Uterus (tissue), 4 donors: ENCODE results near the gene SLC25A38. TPM values are rescaled to one million over a fixed set of nuclear protein-coding genes. Genes with fewer than 3 reads are reported as not detected.

Experiments
- DNase-seq, 2 donors: peaks; one replicate each; pipeline ENCODE4 v3.0.0-alpha.2; 2019 to 2020
- H3K27ac ChIP-seq, 2 donors: fragments of 200-600 bp; sonication (generic); 1 replicate in 1 of 2; 2 replicates in 1 of 2; pipeline ENCODE4 v1.5.1; 2016 to 2018
- H3K27me3 ChIP-seq, 2 donors: fragments of 200-600 bp; sonication (generic); one replicate each; pipeline ENCODE4 v1.5.1; 2018 to 2019; ENCODE audit warnings: control low read depth in 1 of 2
- H3K36me3 ChIP-seq, 2 donors: fragments of 200-600 bp; sonication (generic); one replicate each; pipeline ENCODE4 v1.5.1; 2019; ENCODE audit warnings: control low read depth in 1 of 2
- H3K4me1 ChIP-seq, 2 donors: fragments of 200-600 bp; sonication (generic); one replicate each; pipeline ENCODE4 v1.5.1; 2018 to 2019; ENCODE audit warnings: control low read depth in 1 of 2
- H3K4me3 ChIP-seq, 2 donors: fragments of 200-600 bp; sonication (generic); 1 replicate in 1 of 2; 2 replicates in 1 of 2; pipeline ENCODE4 v1.5.1; 2018 to 2019; ENCODE audit warnings: mild to moderate bottlenecking in 1 of 2
- H3K9me3 ChIP-seq, 2 donors: fragments of 200-600 bp; sonication (generic); one replicate each; pipeline ENCODE4 v1.5.1; 2019; ENCODE audit warnings: control low read depth in 1 of 2
- POLR2A ChIP-seq, 2 donors: fragments of 450-650 bp; IDR thresholded peaks; one replicate each; pipeline ENCODE4 v1.6.1; 2016; ENCODE audit warnings: antibody characterized with exemption in 2 of 2, mild to moderate bottlenecking in 1 of 2, moderate library complexity in 1 of 2
- intact Hi-C: fragments of 100-400 bp; cut with DNase I; formaldehyde crosslinking; loops from one replicate; pipeline ENCODE4 v1.15.1; 2023; ENCODE audit warnings: low total_unique reads
- total RNA-seq, 4 donors: library from RNA; depleted of rRNA in 3 of 4; stranded (reverse); fragments of >200 nt in 3 of 4; gene quantifications; one replicate each; pipeline versions ENCODE4 v1.1.0 to v1.2.4, GENCODE V29; 2014 to 2023
- TF ChIP-seq, protein P1 (sequence below), 4 experiments: fragments of 200-600 bp in 2 of 4; fragments of 450-650 bp in 2 of 4; sonication (generic) in 2 of 4; IDR thresholded peaks; one replicate each; pipeline ENCODE4 v1.5.1; 2016 to 2019; ENCODE audit warnings: antibody characterized with exemption in 4 of 4, mild to moderate bottlenecking in 2 of 4, moderate library complexity in 1 of 4
- donor health status: DM: yes; HTN: yes; CAD: no.

SLC25A38 gene
- total RNA-seq, 4 donors from 2014 or later: 22.6 to 30.3 (median 26.7) TPM

DNA sequence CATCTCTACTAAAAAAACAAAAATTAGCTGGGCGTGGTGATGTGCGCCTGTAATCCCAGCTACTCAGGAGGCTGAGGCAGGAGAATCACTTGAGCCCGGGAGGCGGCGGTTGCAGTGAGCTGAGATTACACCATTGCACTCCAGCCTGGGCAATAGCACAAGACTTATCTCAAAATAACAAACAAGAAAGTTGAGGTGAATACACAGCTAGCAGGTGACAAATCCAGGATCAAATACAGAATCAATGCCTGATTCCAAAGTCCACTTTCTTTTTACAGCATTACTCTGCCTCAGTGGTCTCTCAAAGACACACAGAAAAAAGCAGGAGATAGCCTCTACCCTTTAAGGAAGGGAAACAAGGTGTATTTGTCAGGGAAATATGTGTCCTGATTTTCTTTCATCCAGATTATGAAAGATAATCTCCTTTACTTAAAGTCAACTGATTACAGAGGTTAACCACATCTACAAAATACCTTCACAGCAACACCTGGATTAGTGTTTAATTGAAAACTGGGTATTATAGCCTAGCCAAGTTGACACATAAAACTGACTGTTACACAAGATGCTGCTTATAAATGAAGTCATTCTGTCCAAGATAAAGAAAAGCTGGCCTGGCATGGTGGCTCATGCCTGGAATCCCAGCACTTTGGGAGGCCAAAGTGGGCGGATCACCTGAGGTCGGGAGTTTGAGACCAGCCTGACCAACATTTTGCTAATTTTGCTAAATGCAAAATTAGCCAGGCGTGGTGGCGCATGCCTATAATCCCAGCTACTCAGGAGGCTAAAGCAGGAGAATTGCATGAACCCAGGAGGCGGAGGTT is 4.0 kb upstream of the SLC25A38 start:
- Histone ChIP-seq H3K27me3 (no peaks in the 10 kb centered on the region), H3K27ac (no peak overlapping the region), H3K4me3 (no peak overlapping the region), H3K4me1 (no peaks in the 10 kb centered on the region), H3K36me3 (no peaks in the 10 kb centered on the region), H3K9me3 (no peaks in the 10 kb centered on the region)
- intact Hi-C loops: no loop called here
- no peak for DNase-seq
- TF ChIP-seq, protein P1, sequence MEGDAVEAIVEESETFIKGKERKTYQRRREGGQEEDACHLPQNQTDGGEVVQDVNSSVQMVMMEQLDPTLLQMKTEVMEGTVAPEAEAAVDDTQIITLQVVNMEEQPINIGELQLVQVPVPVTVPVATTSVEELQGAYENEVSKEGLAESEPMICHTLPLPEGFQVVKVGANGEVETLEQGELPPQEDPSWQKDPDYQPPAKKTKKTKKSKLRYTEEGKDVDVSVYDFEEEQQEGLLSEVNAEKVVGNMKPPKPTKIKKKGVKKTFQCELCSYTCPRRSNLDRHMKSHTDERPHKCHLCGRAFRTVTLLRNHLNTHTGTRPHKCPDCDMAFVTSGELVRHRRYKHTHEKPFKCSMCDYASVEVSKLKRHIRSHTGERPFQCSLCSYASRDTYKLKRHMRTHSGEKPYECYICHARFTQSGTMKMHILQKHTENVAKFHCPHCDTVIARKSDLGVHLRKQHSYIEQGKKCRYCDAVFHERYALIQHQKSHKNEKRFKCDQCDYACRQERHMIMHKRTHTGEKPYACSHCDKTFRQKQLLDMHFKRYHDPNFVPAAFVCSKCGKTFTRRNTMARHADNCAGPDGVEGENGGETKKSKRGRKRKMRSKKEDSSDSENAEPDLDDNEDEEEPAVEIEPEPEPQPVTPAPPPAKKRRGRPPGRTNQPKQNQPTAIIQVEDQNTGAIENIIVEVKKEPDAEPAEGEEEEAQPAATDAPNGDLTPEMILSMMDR (IDR thresholded peaks at IDR 0.05): no peak
- TF ChIP-seq POLR2A (IDR thresholded peaks at IDR 0.05): no peak

DNA sequence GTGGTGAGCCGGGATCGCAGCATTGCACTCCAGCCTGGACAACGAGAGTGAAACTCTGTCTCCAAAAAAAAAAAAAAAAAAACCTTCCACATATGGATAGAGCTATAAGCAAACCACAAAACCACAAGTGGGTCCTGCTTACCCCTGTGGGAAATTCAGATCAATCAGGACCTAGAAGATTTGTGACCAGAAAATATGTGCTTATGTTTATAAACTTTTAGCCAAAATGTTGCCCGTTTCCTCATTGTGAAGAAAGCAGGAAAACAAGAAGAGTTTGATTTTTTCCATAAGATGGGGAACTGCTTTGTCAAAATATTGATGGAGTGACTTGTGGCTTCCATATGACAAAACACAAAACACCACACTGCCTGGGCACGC is 3.4 kb upstream of the SLC25A38 start:
- Histone ChIP-seq H3K27me3 (no peaks in the 10 kb centered on the region), H3K27ac (no peak overlapping the region), H3K4me1 (no peaks in the 10 kb centered on the region), H3K36me3 (no peaks in the 10 kb centered on the region), H3K4me3 (no peak overlapping the region), H3K9me3 (no peaks in the 10 kb centered on the region)
- intact Hi-C loops: no loop called here
- DNase-seq: no peak
- TF ChIP-seq, protein P1 (IDR thresholded peaks at IDR 0.05): no peak
- TF ChIP-seq POLR2A (IDR thresholded peaks at IDR 0.05): no peak

DNA sequence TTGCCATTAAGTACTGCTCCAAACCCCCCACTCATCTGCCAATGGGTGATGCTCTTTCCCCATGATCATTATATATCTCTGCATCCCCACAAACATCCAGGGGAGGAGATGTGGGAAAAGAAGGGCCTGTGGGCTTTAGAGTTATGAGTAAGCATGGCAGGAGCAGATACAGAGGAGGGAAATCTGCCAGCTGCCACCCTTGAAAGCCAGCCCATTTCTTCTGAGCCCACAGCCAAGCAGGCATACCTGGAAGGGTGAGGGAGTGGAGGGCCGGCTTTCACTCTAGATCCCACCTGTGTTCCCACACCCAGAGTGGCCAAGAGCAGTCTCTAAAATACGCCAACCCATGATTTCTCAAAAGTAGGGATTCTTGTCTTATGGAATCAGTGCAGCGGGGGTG is 1.7 kb upstream of the SLC25A38 start:
- no peak for DNase-seq
- H3K27ac ChIP-seq: no peak overlapping the region
- no peaks in the 10 kb centered on the region for H3K27me3 ChIP-seq
- peaks cover 0 to 4% of the 10 kb centered on the region in 2 donors for H3K4me1 ChIP-seq
- intact Hi-C loops: no loop called here
- no peaks in the 10 kb centered on the region for H3K9me3 ChIP-seq
- TF ChIP-seq POLR2A (IDR thresholded peaks at IDR 0.05): no peak
- TF ChIP-seq, protein P1 (IDR thresholded peaks at IDR 0.05): no peak
- H3K4me3 ChIP-seq: no peak overlapping the region
- no peaks in the 10 kb centered on the region for H3K36me3 ChIP-seq

DNA sequence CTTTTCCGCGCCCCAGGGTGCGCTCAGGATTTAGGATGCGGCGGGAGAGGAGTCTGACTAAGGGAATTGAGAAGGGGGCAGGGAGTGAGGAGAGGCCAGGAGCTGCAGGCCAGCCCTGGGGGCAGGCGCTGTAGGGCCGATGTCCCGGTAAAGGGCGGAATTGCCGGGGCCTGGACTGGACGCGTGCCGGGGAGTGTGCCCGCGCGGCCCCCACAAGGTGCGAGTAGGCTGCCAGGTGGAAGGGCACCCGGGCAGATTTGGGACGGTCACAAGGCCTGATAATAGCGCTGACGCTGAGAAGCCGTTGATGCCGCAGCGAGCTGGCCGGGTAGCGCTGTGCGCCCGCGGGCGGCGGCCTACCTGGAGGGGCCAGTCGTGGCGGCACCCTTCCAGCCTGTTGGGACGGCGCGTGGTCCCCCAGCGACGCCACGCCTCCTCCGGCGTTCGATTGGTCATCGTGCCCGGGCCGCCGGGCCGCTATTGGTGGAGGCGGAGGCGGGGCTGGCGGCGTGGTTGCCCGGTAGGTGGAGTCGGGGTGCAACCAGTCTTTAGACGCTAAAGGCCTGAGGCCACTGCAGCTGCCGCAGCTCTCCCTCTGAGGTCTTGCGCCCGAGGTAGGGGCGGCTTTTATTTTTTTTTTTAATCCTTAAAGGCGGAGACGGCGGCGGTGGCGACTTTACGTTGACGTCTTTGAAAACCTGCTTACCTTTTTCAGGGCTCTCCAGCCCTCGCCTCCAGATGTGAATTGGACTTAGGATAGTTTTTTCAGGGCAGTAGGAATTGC is 903 bp downstream of the SLC25A38 start:
- TF ChIP-seq, protein P1 (IDR thresholded peaks at IDR 0.05): peak in 3 of 4 experiments; percentile 8 to 44 (median 29)
- TF ChIP-seq POLR2A (IDR thresholded peaks at IDR 0.05): peak; percentile 84 to 93
- Histone ChIP-seq H3K4me1 (peaks cover 0 to 5% of the 10 kb centered on the region in 2 donors), H3K27ac (peak overlapping the region; percentile 85 to 89), H3K27me3 (no peaks in the 10 kb centered on the region), H3K9me3 (no peaks in the 10 kb centered on the region), H3K36me3 (no peaks in the 10 kb centered on the region), H3K4me3 (peak overlapping the region; percentile 78 to 87)
- peak; percentile 94 to 95 for DNase-seq
- intact Hi-C loops: no loop called here

DNA sequence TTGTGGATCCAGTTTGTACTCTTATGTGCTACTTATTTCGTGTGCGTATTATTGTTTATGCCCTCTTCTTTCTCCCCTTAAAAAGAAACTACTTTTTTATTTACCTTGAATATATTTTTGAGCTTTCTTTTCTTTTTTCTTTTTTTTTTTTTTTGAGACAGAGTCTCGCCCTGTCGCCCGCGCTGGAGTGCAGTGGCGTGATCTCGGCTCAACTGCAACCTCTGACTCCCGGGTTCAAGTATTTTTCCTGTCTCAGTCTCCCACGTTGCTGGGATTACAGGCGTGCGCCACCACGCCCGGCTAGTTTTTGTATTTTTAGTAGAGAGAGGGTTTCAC is 1.5 kb downstream of the SLC25A38 start:
- Histone ChIP-seq H3K27ac (peak overlapping the region; percentile 85 to 89), H3K4me1 (peaks cover 0 to 5% of the 10 kb centered on the region in 2 donors), H3K9me3 (no peaks in the 10 kb centered on the region), H3K4me3 (peak overlapping the region; percentile 78 to 87), H3K36me3 (no peaks in the 10 kb centered on the region), H3K27me3 (no peaks in the 10 kb centered on the region)
- DNase-seq: no peak
- TF ChIP-seq, protein P1 (IDR thresholded peaks at IDR 0.05): no peak
- no peak for TF ChIP-seq POLR2A (IDR thresholded peaks at IDR 0.05)
- intact Hi-C loops: no loop called here
